Right atrium auricular region (tissue), 2 donors: ENCODE measurements around the gene MYO10. TPM values are rescaled to one million over a fixed set of nuclear protein-coding genes. Genes with fewer than 3 reads are reported as not detected.

Experiments
- DNase-seq: peaks from one replicate; pipeline ENCODE4 v3.0.0-alpha.2; 2019; ENCODE audit warnings: low spot score
- H3K27ac ChIP-seq, 2 donors: fragments of 200-600 bp; sonication (generic); 1 replicate in 1 of 2; 2 replicates in 1 of 2; pipeline ENCODE4 v1.5.1; 2016 to 2019
- H3K27me3 ChIP-seq, 2 donors: fragments of 200-600 bp; sonication (generic); one replicate each; pipeline versions ENCODE4 v1.5.1 to v1.6.0; 2017 to 2019
- H3K36me3 ChIP-seq: fragments of 200-600 bp; sonication (generic); one replicate; pipeline ENCODE4 v1.5.1; 2016
- H3K4me1 ChIP-seq, 2 donors: fragments of 200-600 bp; sonication (generic); one replicate each; pipeline versions ENCODE4 v1.5.1 to v1.6.0; 2017 to 2019
- H3K4me3 ChIP-seq, 2 donors: fragments of 200-600 bp; sonication (generic); 1 replicate in 1 of 2; 2 replicates in 1 of 2; pipeline ENCODE4 v1.5.1; 2017 to 2019; ENCODE audit warnings: mild to moderate bottlenecking in 1 of 2, moderate library complexity in 1 of 2
- H3K9me3 ChIP-seq, 2 donors: fragments of 200-600 bp; sonication (generic); one replicate each; pipeline ENCODE4 v1.5.1; 2019
- total RNA-seq, 2 donors: library from RNA; depleted of rRNA; stranded (reverse); fragments of >200 nt; gene quantifications; one replicate each; pipeline ENCODE4 v1.1.0, GENCODE V29; 2016
- TF ChIP-seq, protein P1 (sequence below), 2 donors: fragments of 200-600 bp; sonication (generic); IDR thresholded peaks; one replicate each; pipeline ENCODE4 v1.5.1; 2019; ENCODE audit warnings: antibody characterized with exemption in 2 of 2

Gene MYO10
- total RNA-seq, 2 donors from 2014 or later, result 3.8 to 5.5 TPM

DNA sequence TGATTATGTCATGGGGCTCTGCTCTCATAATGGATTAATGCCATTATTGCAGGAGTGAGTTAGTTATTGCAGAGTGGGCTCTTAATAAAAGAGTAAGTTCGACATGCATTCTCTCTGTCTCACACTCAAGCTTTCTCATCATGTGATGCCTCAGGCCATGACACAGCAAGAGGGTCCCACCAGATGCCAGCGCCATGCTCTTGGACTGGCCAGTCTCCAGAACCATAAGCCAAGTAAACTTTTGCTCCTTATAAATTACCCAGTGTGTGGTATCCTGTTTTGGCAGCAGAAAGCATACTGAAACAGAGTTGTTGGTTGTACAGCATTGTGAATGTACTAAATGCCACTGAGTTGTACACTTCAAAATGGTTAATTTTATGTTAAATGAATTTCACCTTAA, 138.1 kb downstream of the MYO10 start:
- H3K9me3 ChIP-seq, result no peaks in the 10 kb centered on the region
- TF ChIP-seq, protein P1, sequence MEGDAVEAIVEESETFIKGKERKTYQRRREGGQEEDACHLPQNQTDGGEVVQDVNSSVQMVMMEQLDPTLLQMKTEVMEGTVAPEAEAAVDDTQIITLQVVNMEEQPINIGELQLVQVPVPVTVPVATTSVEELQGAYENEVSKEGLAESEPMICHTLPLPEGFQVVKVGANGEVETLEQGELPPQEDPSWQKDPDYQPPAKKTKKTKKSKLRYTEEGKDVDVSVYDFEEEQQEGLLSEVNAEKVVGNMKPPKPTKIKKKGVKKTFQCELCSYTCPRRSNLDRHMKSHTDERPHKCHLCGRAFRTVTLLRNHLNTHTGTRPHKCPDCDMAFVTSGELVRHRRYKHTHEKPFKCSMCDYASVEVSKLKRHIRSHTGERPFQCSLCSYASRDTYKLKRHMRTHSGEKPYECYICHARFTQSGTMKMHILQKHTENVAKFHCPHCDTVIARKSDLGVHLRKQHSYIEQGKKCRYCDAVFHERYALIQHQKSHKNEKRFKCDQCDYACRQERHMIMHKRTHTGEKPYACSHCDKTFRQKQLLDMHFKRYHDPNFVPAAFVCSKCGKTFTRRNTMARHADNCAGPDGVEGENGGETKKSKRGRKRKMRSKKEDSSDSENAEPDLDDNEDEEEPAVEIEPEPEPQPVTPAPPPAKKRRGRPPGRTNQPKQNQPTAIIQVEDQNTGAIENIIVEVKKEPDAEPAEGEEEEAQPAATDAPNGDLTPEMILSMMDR (IDR thresholded peaks at IDR 0.05), result no peak
- H3K4me1 ChIP-seq, result no peaks in the 10 kb centered on the region
- no peak for DNase-seq
- no peaks in the 10 kb centered on the region for H3K36me3 ChIP-seq
- H3K4me3 ChIP-seq, result no peak overlapping the region
- no peaks in the 10 kb centered on the region for H3K27me3 ChIP-seq
- no peak overlapping the region for H3K27ac ChIP-seq

GRCh38 chr5:16794269-16794913, 141.7 kb downstream of the MYO10 start:
- Histone ChIP-seq H3K4me3 (no peak overlapping the region), H3K27ac (no peak overlapping the region), H3K9me3 (no peaks in the 10 kb centered on the region), H3K36me3 (no peaks in the 10 kb centered on the region), H3K4me1 (no peaks in the 10 kb centered on the region), H3K27me3 (no peaks in the 10 kb centered on the region)
- no peak for DNase-seq
- TF ChIP-seq, protein P1 (IDR thresholded peaks at IDR 0.05), result no peak

- Histone ChIP-seq H3K27me3 (no peaks in the 10 kb centered on the region), H3K4me1 (no peaks in the 10 kb centered on the region), H3K4me3 (no peak overlapping the region), H3K36me3 (no peaks in the 10 kb centered on the region), H3K9me3 (no peaks in the 10 kb centered on the region), H3K27ac (no peak overlapping the region)
- TF ChIP-seq, protein P1 (IDR thresholded peaks at IDR 0.05), result no peak
- DNase-seq, result no peak
These were observed 143.4 kb downstream of the MYO10 start for GRCh38 chr5:16792598-16793275.

GRCh38 chr5:16791904-16792597, 144.0 kb downstream of the MYO10 start:
- TF ChIP-seq, protein P1 (IDR thresholded peaks at IDR 0.05), result no peak
- no peaks in the 10 kb centered on the region for H3K36me3 ChIP-seq
- no peaks in the 10 kb centered on the region for H3K27me3 ChIP-seq
- H3K9me3 ChIP-seq, result no peaks in the 10 kb centered on the region
- no peak overlapping the region for H3K27ac ChIP-seq
- H3K4me3 ChIP-seq, result no peak overlapping the region
- DNase-seq, result no peak
- no peaks in the 10 kb centered on the region for H3K4me1 ChIP-seq

GRCh38 chr5:16791036-16791705, 144.9 kb downstream of the MYO10 start:
- DNase-seq, result no peak
- Histone ChIP-seq H3K9me3 (no peaks in the 10 kb centered on the region), H3K27ac (no peak overlapping the region), H3K27me3 (no peaks in the 10 kb centered on the region), H3K4me1 (no peaks in the 10 kb centered on the region), H3K36me3 (no peaks in the 10 kb centered on the region), H3K4me3 (no peak overlapping the region)
- TF ChIP-seq, protein P1 (IDR thresholded peaks at IDR 0.05), result peak; percentile 49 to 83
